ENCODE data around the gene SEM1. TPM values are rescaled to one million over a fixed set of nuclear protein-coding genes. Genes with fewer than 3 reads are reported as not detected.
"Not testable (repeated sequence)": the region's sequence is repeated elsewhere in the genome, so short reads cannot be mapped to it uniquely, and the experiment has no call there.

Gene SEM1
- total RNA-seq, 2 experiments from 2014 or later = 35.0 to 47.0 TPM

- Mint-ChIP-seq H3K27ac (no peak overlapping the region), H3K4me3 (no peak overlapping the region), H3K36me3 (peaks cover 5% of the 10 kb centered on the region), H3K4me1 (peaks cover 10% of the 10 kb centered on the region), H3K9me3 (ENCODE audit: low read depth) (no peaks in the 10 kb centered on the region), H3K27me3 (no peaks in the 10 kb centered on the region)
- ATAC-seq (no peak), DNase-seq (no peak)
- CTCF ChIA-PET = no interaction called here
Observed at GRCh38 chr7:96665689-96666088, 44.0 kb downstream of the SEM1 start.

- H3K27ac Mint-ChIP-seq = no peak overlapping the region
- no peaks in the 10 kb centered on the region for H3K27me3 Mint-ChIP-seq
- H3K4me3 Mint-ChIP-seq = no peak overlapping the region
- ATAC-seq (no peak), DNase-seq (no peak)
- CTCF ChIA-PET = no interaction called here
- H3K9me3 Mint-ChIP-seq (ENCODE audit: low read depth) = no peaks in the 10 kb centered on the region
- H3K4me1 Mint-ChIP-seq = peaks cover 10% of the 10 kb centered on the region
- peaks cover 3% of the 10 kb centered on the region for H3K36me3 Mint-ChIP-seq
Observed at GRCh38 chr7:96664793-96665192, 44.9 kb downstream of the SEM1 start.

GRCh38 chr7:96663871-96664445, 45.7 kb downstream of the SEM1 start:
- H3K27ac Mint-ChIP-seq = no peak overlapping the region

GRCh38 chr7:96663457-96663856, 46.2 kb downstream of the SEM1 start:
- no peak overlapping the region for H3K27ac Mint-ChIP-seq
- H3K9me3 Mint-ChIP-seq (ENCODE audit: low read depth) = no peaks in the 10 kb centered on the region
- no peak overlapping the region for H3K4me3 Mint-ChIP-seq
- peaks cover 10% of the 10 kb centered on the region for H3K4me1 Mint-ChIP-seq
- no peak for ATAC-seq
- CTCF ChIA-PET = no interaction called here
- H3K36me3 Mint-ChIP-seq = peaks cover 3% of the 10 kb centered on the region
- DNase-seq = no peak
- H3K27me3 Mint-ChIP-seq = no peaks in the 10 kb centered on the region

More at GRCh38 chr7:96663871-96664445, 45.7 kb downstream of the SEM1 start:
- Mint-ChIP-seq H3K27me3 (no peaks in the 10 kb centered on the region), H3K36me3 (peaks cover 3% of the 10 kb centered on the region), H3K4me1 (peaks cover 10% of the 10 kb centered on the region), H3K9me3 (ENCODE audit: low read depth) (no peaks in the 10 kb centered on the region), H3K4me3 (no peak overlapping the region)
- no peak for DNase-seq
- CTCF ChIA-PET = no interaction called here
- ATAC-seq = no peak

GRCh38 chr7:96662151-96662550, 47.5 kb downstream of the SEM1 start:
- H3K9me3 Mint-ChIP-seq (ENCODE audit: low read depth); ATAC-seq; H3K27ac Mint-ChIP-seq; CTCF ChIA-PET; H3K27me3 Mint-ChIP-seq; DNase-seq; H3K36me3 Mint-ChIP-seq; H3K4me3 Mint-ChIP-seq: not testable (repeated sequence)
- peaks cover 10% of the 10 kb centered on the region for H3K4me1 Mint-ChIP-seq

GRCh38 chr7:96658022-96658412, 51.6 kb downstream of the SEM1 start:
- no peaks in the 10 kb centered on the region for H3K9me3 Mint-ChIP-seq (ENCODE audit: low read depth)
- H3K27me3 Mint-ChIP-seq = no peaks in the 10 kb centered on the region
- CTCF ChIA-PET = no interaction called here
- H3K27ac Mint-ChIP-seq = no peak overlapping the region
- no peak overlapping the region for H3K4me3 Mint-ChIP-seq
- H3K4me1 Mint-ChIP-seq = peaks cover 1% of the 10 kb centered on the region
- no peak for ATAC-seq
- no peak for DNase-seq
- H3K36me3 Mint-ChIP-seq = no peaks in the 10 kb centered on the region

- no peak overlapping the region for H3K4me3 Mint-ChIP-seq
- H3K27ac Mint-ChIP-seq = no peak overlapping the region
Observed at GRCh38 chr7:96657347-96658021, 52.2 kb downstream of the SEM1 start.

GRCh38 chr7:96655956-96656355, 53.7 kb downstream of the SEM1 start:
- Mint-ChIP-seq H3K27ac (no peak overlapping the region), H3K36me3 (no peaks in the 10 kb centered on the region), H3K4me3 (no peak overlapping the region), H3K27me3 (no peaks in the 10 kb centered on the region), H3K9me3 (ENCODE audit: low read depth) (no peaks in the 10 kb centered on the region), H3K4me1 (no peaks in the 10 kb centered on the region)
- CTCF ChIA-PET = interaction anchor here (1.3 kb wide), 1 partner anchor 13 kb away, joined by 3 read pairs; no protein-coding TSS in a partner anchor
- DNase-seq (no peak), ATAC-seq (no peak)

More at GRCh38 chr7:96657347-96658021, 52.2 kb downstream of the SEM1 start:
- H3K9me3 Mint-ChIP-seq (ENCODE audit: low read depth) = no peaks in the 10 kb centered on the region
- ATAC-seq (no peak), DNase-seq (no peak)
- no peaks in the 10 kb centered on the region for H3K36me3 Mint-ChIP-seq
- CTCF ChIA-PET = no interaction called here
- no peaks in the 10 kb centered on the region for H3K27me3 Mint-ChIP-seq
- no peaks in the 10 kb centered on the region for H3K4me1 Mint-ChIP-seq

- H3K4me3 Mint-ChIP-seq = no peak overlapping the region
- no peaks in the 10 kb centered on the region for H3K4me1 Mint-ChIP-seq
- no peaks in the 10 kb centered on the region for H3K36me3 Mint-ChIP-seq
- no peaks in the 10 kb centered on the region for H3K9me3 Mint-ChIP-seq (ENCODE audit: low read depth)
- CTCF ChIA-PET = no interaction called here
- H3K27me3 Mint-ChIP-seq = no peaks in the 10 kb centered on the region
- DNase-seq = no peak
- H3K27ac Mint-ChIP-seq = no peak overlapping the region
- ATAC-seq = no peak
Observed at GRCh38 chr7:96654630-96655188, 54.9 kb downstream of the SEM1 start.

- ATAC-seq = no peak
- Mint-ChIP-seq H3K4me1 (no peaks in the 10 kb centered on the region), H3K27me3 (no peaks in the 10 kb centered on the region), H3K4me3 (no peak overlapping the region), H3K36me3 (no peaks in the 10 kb centered on the region), H3K9me3 (ENCODE audit: low read depth) (no peaks in the 10 kb centered on the region), H3K27ac (no peak overlapping the region)
- CTCF ChIA-PET = no interaction called here
- DNase-seq = no peak
Observed at GRCh38 chr7:96649981-96650380, 59.7 kb downstream of the SEM1 start.

GRCh38 chr7:96648784-96649183, 60.9 kb downstream of the SEM1 start:
- H3K27ac Mint-ChIP-seq = no peak overlapping the region
- no peaks in the 10 kb centered on the region for H3K4me1 Mint-ChIP-seq
- H3K27me3 Mint-ChIP-seq = no peaks in the 10 kb centered on the region
- H3K4me3 Mint-ChIP-seq = no peak overlapping the region
- DNase-seq (no peak), ATAC-seq (no peak)
- no peaks in the 10 kb centered on the region for H3K9me3 Mint-ChIP-seq (ENCODE audit: low read depth)
- CTCF ChIA-PET = no interaction called here
- H3K36me3 Mint-ChIP-seq = no peaks in the 10 kb centered on the region

GRCh38 chr7:96647733-96648132, 61.9 kb downstream of the SEM1 start:
- H3K4me1 Mint-ChIP-seq = no peaks in the 10 kb centered on the region
- H3K4me3 Mint-ChIP-seq = no peak overlapping the region
- no peak for ATAC-seq
- H3K36me3 Mint-ChIP-seq = peaks cover 2% of the 10 kb centered on the region
- no peaks in the 10 kb centered on the region for H3K27me3 Mint-ChIP-seq
- CTCF ChIA-PET = no interaction called here
- no peak for DNase-seq
- H3K9me3 Mint-ChIP-seq (ENCODE audit: low read depth) = no peaks in the 10 kb centered on the region
- no peak overlapping the region for H3K27ac Mint-ChIP-seq

GRCh38 chr7:96645084-96645483, 64.6 kb downstream of the SEM1 start:
- no peaks in the 10 kb centered on the region for H3K9me3 Mint-ChIP-seq (ENCODE audit: low read depth)
- CTCF ChIA-PET = no interaction called here
- H3K4me1 Mint-ChIP-seq = no peaks in the 10 kb centered on the region
- peaks cover 2% of the 10 kb centered on the region for H3K36me3 Mint-ChIP-seq
- no peak overlapping the region for H3K27ac Mint-ChIP-seq
- H3K27me3 Mint-ChIP-seq = no peaks in the 10 kb centered on the region
- DNase-seq (no peak), ATAC-seq (no peak)
- no peak overlapping the region for H3K4me3 Mint-ChIP-seq

- H3K36me3 Mint-ChIP-seq; H3K4me3 Mint-ChIP-seq; H3K9me3 Mint-ChIP-seq (ENCODE audit: low read depth); H3K4me1 Mint-ChIP-seq; CTCF ChIA-PET; H3K27ac Mint-ChIP-seq; ATAC-seq; DNase-seq; H3K27me3 Mint-ChIP-seq: not testable (repeated sequence)
Observed at GRCh38 chr7:96643436-96643835, 66.2 kb downstream of the SEM1 start.
